Right lung (tissue), 5 donors: ENCODE results near the gene LRMDA. TPM values are rescaled to one million over a fixed set of nuclear protein-coding genes. Genes with fewer than 3 reads are reported as not detected.

Experiments
- DNase-seq, 2 donors: peaks; one replicate each; pipeline ENCODE4 v3.0.0-alpha.2; 2013
- polyA plus RNA-seq, 5 donors: library from polyadenylated mRNA; unstranded; fragments of 120-200 nt; gene quantifications; one replicate each; pipeline versions ENCODE4 v1.2.1 to v1.2.3, GENCODE V29; 2013; ENCODE audit warnings: inconsistent platforms in 1 of 5, low replicate concordance in 1 of 5; ENCODE audit not compliant: insufficient read length in 5 of 5, insufficient read depth in 1 of 5

LRMDA gene
- polyA plus RNA-seq, 5 donors: 13.4 to 23.1 (median 19.1) TPM

DNA sequence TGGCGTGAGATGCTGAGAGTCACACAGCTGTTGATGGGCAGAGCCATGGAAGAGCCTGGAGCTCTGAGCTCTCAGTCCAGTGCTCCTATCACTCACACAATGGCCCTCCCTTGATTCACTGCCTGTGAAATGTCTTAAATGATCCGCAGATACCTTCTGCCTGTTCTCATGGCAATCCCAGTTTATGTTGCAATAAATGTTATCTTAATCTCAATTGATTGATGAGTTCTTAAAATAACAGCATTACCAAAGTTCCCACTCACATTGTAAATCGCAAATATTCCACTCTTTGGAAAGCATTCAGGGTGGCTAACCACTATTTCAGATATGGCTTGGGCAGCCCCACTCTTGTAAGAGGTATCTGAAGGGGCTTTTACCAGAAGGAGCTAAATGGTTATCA lies 865.5 kb downstream of the LRMDA start:
- no peak for DNase-seq

DNA sequence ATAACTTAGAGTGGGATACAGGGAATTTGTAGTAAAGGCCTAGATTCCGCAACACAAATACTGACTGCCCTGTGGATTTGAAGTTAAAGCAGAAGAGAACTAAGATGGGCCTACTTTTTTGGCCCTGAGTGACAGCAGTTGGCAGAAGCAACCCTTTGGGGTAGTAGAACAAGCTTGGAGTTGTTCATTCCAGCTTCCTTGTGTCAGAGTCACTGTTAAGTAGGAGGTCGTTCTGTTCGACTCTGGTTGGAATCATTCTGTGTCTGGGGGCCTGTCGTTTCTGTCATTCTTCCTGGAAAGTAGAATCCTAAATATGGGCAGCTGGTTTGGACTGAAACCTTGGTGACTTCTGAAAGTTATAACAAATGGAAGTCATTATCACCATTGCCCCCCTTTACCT lies 865.9 kb downstream of the LRMDA start:
- no peak for DNase-seq

- no peak for DNase-seq
Observed at GRCh38 chr10:76297780-76298281, 866.4 kb downstream of the LRMDA start.

DNA sequence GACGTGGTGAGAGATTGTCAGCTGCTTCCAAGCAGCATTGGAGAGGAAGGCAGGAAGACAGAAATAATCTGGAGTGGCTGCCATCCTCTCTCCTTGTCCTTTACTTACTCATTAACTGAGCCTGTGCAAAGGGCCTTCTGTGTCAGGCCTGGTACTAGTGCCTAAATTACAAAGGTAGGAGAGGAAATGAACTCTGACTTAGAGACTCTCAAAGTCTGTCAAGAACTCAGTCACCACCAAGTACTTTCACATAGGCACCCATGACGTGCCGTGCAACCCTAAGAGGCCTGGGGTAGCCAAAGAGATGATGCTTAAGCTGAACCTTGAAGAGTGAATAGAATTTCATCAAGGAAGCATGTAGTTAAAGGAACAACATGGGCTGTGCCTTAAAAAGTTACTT lies 866.9 kb downstream of the LRMDA start:
- no peak for DNase-seq

DNA sequence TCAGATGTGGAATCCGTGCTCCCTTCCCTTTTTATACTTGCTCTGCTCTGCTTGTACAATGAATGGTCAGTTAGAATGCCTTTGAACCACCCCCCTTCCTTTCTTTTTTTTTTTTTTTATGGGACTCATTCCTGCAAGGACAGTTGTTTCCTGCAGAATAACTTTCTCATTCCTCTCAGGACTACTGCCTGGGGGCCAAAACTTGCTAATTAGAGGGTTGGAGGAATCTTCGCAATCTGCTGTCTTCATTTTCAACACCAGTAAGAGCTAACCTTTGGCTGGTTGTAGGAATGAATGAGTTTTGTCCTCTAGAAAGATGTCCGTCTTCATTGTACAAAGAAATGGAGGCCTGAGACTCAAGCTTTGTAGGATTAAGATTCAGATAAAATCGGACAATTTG lies 868.1 kb downstream of the LRMDA start:
- DNase-seq: no peak

DNA sequence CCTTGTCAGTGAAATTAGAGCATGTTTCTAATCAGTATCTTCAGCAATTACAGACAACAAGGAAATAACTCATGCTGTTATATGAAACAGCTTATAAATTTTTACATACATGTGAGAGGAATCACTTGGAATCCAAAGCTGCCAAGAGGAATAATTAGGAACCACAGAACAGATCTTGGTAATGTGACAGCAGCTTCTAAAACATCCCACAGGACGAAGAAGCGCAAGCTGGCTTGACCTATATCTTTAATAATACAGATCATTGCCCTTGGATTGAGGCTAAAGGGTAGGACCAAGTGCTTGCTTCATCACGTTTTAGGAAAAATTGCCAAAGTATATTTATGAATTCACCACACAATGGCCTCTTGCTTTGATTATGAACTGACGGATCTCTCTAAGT lies 869.8 kb downstream of the LRMDA start:
- DNase-seq: no peak

GRCh38 chr10:76301950-76302349 lies 870.5 kb downstream of the LRMDA start:
- DNase-seq: no peak

- no peak for DNase-seq
Observed at GRCh38 chr10:76302481-76302880, 871.1 kb downstream of the LRMDA start.

- DNase-seq: peak; percentile 62 to 67
Observed at GRCh38 chr10:76302961-76303630, 871.7 kb downstream of the LRMDA start.

- DNase-seq: peak; percentile 76 to 79
Observed at GRCh38 chr10:76303682-76304316, 872.4 kb downstream of the LRMDA start.

GRCh38 chr10:76305930-76306615 lies 874.6 kb downstream of the LRMDA start:
- DNase-seq: no peak

GRCh38 chr10:76306856-76307255 lies 875.4 kb downstream of the LRMDA start:
- no peak for DNase-seq

DNA sequence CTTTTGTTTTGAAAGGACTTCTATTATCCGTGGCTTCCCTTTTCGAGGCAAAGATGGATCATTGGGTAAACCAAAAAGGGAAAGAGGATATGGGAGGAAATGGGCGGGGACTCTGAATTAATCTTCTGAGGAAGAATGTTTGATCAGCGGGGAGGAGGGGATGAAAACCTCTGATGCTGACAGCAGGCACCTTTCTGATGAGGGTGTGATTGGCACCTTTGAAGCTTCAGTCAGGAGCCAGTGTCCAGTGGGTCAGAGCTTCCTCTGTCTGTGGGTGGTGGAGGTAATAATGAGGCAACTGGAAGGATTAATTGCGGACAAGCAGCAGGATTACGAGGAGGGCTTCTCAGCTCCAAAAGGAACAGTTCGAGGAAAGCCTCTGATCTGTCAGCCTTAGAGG lies 877.6 kb downstream of the LRMDA start:
- no peak for DNase-seq

- DNase-seq: no peak
Observed at GRCh38 chr10:76309741-76310587, 878.5 kb downstream of the LRMDA start.

DNA sequence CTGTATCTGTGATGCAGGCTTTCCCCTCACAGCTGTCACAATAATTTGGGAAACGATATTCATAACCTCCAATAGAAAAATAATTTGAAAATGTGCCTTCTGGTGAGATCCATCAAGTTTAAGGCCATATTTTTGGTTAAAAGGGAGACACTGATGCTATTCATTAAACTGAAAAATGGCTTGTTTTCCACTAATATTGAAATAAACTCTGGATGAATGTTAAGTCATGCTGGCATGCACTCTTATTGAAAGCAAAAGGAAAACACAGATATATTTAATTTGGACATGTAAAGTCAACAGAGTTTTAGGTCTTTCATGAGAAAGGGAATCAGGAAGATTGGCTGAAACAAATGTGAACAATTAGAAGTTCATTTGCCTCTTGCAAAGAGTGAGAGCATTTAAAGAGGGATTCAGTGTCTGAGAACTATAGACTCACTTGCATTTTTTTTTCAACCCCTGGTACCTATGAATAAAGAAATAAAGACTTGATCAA lies 879.2 kb downstream of the LRMDA start:
- DNase-seq: no peak

GRCh38 chr10:76311752-76312636 lies 880.6 kb downstream of the LRMDA start:
- DNase-seq: no peak

- DNase-seq: no peak
Observed at GRCh38 chr10:76315240-76315639, 883.8 kb downstream of the LRMDA start.

DNA sequence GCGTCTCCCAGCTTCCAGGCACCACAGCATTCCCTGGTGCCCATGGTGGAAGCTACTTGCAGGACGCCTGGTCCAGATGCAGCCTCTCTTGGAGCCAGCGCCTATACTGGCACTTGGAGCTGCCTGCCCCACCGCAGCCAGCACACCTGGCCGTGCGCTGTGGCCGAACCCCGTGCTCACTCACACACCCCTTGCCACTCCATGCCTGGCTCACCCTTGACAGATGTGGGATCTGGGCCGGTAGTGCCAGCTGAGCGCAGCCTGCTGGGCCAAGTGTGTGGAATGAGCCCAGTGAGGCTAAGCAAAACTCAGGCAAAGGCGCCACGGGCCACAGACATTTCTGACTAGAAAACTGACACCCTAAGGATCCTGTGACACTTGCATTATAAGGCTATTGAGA lies 884.8 kb downstream of the LRMDA start:
- no peak for DNase-seq

DNA sequence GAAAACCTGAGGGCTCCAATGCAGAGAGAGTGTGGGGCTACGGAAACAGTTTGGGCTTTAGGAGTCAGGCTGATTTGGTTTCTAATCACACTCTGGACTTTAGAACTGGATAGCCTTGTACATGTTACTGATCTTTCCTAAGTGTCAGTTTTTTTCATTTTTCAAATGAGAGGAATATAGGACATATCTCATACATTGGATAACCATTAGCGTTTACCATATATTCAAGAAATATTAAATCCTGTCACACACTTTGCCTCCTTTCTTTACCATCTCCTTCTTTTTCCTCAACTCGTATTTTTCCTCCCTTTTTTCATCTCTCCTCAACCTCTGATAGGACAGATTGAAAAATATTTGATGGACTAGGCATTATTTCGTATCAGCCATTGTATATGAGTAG lies 885.7 kb downstream of the LRMDA start:
- DNase-seq: no peak

- DNase-seq: no peak
Observed at GRCh38 chr10:76318211-76318610, 886.8 kb downstream of the LRMDA start.

GRCh38 chr10:76319661-76320060 lies 888.2 kb downstream of the LRMDA start:
- DNase-seq: no peak
